PFSK-1 (cell line): ENCODE measurements around the gene NQO1. TPM values are rescaled to one million over a fixed set of nuclear protein-coding genes. Genes with fewer than 3 reads are reported as not detected.
A peak's percentile ranks its signal among the peaks of the same experiment; 100 is the strongest.

ENCODE experiments used
- FOXP2 ChIP-seq: optimal IDR thresholded peaks from 2 replicates; pipeline ENCODE3; 2011; ENCODE audit warnings: borderline replicate concordance, control low read depth, inconsistent platforms; ENCODE audit not compliant: insufficient read depth; ENCODE audit errors: extremely low read length, extremely low read depth
- POLR2AphosphoS5 ChIP-seq: IDR thresholded peaks from 2 replicates; pipeline ENCODE4 v1.6.1; 2012; ENCODE audit warnings: low read depth, mild to moderate bottlenecking, control low read depth, low read length, moderate library complexity
- REST ChIP-seq, 2 experiments: IDR thresholded peaks; 2 replicates each; pipeline versions ENCODE4 v1.6.1 to v1.8.0; 2011 to 2012; ENCODE audit warnings: low read depth in 2 of 2, low read length in 2 of 2, control low read depth in 1 of 2, inconsistent platforms in 1 of 2, mild to moderate bottlenecking in 1 of 2, moderate library complexity in 1 of 2; ENCODE audit not compliant: insufficient read depth in 1 of 2
- SIN3A ChIP-seq: IDR thresholded peaks from 2 replicates; pipeline ENCODE4 v1.6.1; 2012; ENCODE audit warnings: mild to moderate bottlenecking, low read length, moderate library complexity, borderline replicate concordance; ENCODE audit not compliant: insufficient read depth
- TAF1 ChIP-seq: IDR thresholded peaks from 2 replicates; pipeline ENCODE4 v1.6.1; 2012; ENCODE audit warnings: low read length, control low read depth, borderline replicate concordance; ENCODE audit not compliant: insufficient read depth
- polyA plus RNA-seq: library from polyadenylated mRNA; unstranded; fragments of >200 nt; gene quantifications from one replicate; pipeline ENCODE4 v1.2.1, GENCODE V29; 2012; ENCODE audit warnings: low read depth, missing spikeins; ENCODE audit not compliant: insufficient read length

NQO1 gene
- polyA plus RNA-seq = 137 TPM

DNA sequence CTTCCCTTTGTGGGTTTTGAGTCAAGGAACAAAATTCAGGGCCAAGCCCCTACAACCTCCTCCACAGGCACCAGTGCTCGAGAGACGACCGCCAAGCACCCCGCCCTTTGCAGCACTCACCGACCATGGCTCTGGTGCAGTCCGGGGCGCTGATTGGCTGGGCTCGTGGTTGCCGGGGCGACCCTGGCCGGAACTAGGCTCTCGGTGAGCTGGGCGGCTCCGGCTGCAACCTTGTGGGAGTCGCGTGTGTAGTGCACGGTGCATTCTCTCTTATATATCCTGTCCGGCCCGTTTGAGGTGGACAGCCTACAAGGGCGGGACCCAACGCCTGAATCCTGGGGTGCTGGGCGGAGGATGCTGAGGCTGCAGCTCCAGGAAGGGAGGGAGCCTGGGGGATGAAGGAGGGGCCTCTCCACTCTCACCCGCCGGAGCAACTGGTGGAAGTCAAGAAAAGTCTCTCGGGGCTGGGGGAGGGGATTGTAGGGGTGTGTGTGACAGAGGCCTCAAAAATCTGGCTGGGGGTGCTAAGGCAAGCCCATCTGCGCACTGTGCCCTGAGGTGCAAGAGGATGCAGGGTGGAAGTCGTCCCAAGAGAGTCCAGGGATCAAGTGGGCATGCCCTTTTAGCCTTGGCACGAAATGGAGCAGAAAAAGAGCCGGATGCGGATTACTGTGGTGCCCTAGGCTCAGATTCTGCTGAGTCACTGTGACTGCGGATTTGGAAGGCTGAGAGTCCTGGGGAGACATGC is at the start of gene NQO1:
Gene NQO1 (minus strand): TSS at position 248 of the 748 bp plus-strand sequence. CDS start 121 bp downstream, at position 127.
- peak; percentile 61; the same call in 1 of the 2 replicates for TF ChIP-seq POLR2AphosphoS5
- TF ChIP-seq FOXP2 = no peak

DNA sequence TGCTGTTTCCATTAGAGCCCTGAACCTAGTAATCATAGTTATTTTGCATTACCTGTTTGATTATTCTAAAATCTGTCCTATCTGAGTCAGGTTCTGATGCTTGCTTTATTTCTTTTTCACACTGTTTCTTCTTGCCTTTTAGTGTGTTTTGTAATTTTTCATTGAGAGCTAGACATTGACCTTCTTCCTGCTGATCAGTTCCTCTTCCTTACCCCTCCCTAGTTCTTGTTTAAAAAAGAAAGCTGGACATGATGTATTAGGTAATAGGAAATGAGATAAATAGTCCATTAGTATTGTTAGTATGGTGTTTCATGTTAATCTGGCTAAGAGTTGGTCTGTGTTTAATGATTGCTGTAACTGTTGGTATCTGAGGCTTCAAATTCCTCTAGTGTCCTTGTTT is 49.2 kb upstream of the NQO1 start:
- TF ChIP-seq SIN3A (no peak), POLR2AphosphoS5 (no peak), TAF1 (no peak), REST (IDR thresholded peaks at IDR 0.05; ENCODE audit: insufficient read depth in 1 of 2, low read depth in 2 of 2, low read length in 2 of 2) (no peak), FOXP2 (no peak)

DNA sequence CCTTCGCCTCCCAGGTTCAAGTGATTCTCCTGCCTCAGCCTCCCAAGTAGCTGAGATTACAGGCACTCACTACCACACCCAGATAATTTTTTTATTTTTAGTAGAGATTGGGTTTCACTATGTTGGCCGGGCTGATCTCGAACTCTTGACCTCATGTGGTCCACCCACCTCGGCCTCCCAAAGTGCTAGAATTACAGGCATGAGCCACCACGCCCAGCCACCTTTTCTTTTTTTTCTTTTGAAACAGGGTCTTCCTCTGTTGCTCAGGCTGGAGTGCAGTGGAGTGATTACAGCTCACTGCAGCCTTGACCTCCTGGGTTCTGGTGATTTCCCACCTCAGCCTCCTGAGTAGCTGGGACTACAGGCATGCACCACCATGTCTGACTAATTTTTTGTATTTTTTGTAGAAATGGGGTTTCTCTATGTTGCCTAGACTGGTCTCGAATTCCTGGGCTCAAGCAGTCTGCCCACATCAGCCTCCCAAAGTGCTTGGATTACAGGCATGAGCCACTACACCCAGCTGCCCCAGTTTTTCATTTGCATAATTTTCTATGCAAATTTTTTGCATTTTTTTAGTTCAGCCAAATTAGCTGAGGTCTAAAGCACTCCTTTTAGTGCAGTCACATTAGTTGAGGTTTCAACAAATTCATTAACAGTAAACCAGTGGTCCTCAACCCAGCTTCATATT is 47.0 kb upstream of the NQO1 start:
- no peak for TF ChIP-seq POLR2AphosphoS5
- no peak for TF ChIP-seq REST (IDR thresholded peaks at IDR 0.05; ENCODE audit: insufficient read depth in 1 of 2, low read depth in 2 of 2, low read length in 2 of 2)
- no peak for TF ChIP-seq FOXP2
- TF ChIP-seq TAF1 = no peak
- TF ChIP-seq SIN3A = no peak

- no peak for TF ChIP-seq POLR2AphosphoS5
- TF ChIP-seq TAF1 = no peak
- no peak for TF ChIP-seq REST (IDR thresholded peaks at IDR 0.05; ENCODE audit: insufficient read depth in 1 of 2, low read depth in 2 of 2, low read length in 2 of 2)
- no peak for TF ChIP-seq SIN3A
- TF ChIP-seq FOXP2 = no peak
Measured at GRCh38 chr16:69771651-69771967, 45.2 kb upstream of the NQO1 start.

GRCh38 chr16:69769404-69769803 is 43.0 kb upstream of the NQO1 start:
- TF ChIP-seq SIN3A = no peak
- TF ChIP-seq TAF1 = no peak
- TF ChIP-seq POLR2AphosphoS5 = no peak
- no peak for TF ChIP-seq FOXP2
- TF ChIP-seq REST (IDR thresholded peaks at IDR 0.05; ENCODE audit: insufficient read depth in 1 of 2, low read depth in 2 of 2, low read length in 2 of 2) = no peak
